HG03565 (cell line): Measurements from ENCODE around the gene LHX3.

Experiments
- ATAC-seq: cut with Tn5 transposase; IDR thresholded peaks from one replicate; pipeline ENCODE4 v1.9.1; 2021; ENCODE audit warnings: mild to moderate bottlenecking, moderate library complexity; ENCODE audit not compliant: unreplicated experiment

The LHX3 gene

DNA sequence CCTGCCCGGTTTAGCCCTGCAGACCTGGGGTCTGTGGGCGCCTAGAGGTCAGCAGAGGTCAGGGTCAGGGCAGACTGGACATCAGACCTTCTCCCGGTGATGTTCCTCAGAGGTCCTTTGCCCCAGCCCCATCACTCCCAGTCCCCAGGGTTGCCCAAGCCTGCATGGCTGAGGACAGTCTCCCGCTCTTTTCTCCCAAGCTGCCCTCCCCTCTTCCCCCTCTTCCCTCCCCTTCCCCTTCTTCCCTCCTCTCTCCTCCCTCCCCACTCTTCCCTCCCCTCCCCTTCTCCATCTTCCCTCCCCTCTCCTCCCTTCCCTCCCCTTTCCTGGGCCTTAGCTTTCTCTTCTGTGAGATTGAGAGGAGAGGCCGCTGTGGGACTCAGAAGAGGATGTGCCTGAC lies 10.4 kb downstream of the LHX3 start:
- no peak for ATAC-seq

GRCh38 chr9:136193891-136194279 lies 11.0 kb downstream of the LHX3 start:
- ATAC-seq: no peak

- no peak for ATAC-seq
Measured at GRCh38 chr9:136193127-136193890, 11.6 kb downstream of the LHX3 start.

DNA sequence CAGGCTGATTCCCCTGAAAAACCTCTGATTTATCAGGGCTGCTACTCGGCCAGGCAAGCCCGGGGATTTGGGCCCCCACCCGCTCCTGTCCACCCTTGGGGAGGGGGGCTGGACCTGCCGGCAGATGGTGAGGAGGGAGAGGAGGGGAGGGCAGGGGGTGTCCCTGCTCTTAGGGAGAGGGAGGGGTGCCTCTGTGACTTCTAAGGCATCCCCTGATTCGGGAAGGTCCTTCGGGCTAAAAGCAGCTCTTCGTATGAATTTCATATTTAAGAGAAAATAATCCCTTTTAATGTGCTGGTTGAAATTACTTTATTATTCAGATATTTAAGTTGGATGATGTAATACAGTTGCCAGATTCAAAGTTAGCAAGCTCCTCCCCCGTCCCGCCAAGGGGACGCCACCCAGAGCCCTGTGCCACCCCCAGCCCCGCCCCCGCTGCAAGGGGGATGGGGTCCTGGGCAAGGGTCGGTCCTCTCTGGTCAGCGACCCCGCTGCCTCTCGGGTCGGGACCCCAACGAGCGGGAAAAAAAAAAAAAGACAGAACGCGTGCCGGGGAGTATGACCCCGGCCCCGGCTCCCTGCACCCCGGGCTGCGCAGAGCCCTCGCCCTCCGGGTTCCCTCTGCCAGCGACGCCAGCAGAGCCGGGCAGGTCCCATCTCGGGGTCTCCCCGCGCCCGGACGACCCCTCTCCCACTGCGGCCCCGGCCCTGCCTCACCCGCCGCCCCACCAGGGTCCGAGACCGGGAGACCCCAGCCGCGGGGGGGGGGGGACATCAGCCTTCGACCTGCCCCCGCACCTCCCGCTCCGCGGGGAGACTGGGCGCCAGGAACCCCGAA lies 12.4 kb downstream of the LHX3 start:
- ATAC-seq: no peak

- no peak for ATAC-seq
Measured at GRCh38 chr9:136191960-136192286, 13.0 kb downstream of the LHX3 start.

DNA sequence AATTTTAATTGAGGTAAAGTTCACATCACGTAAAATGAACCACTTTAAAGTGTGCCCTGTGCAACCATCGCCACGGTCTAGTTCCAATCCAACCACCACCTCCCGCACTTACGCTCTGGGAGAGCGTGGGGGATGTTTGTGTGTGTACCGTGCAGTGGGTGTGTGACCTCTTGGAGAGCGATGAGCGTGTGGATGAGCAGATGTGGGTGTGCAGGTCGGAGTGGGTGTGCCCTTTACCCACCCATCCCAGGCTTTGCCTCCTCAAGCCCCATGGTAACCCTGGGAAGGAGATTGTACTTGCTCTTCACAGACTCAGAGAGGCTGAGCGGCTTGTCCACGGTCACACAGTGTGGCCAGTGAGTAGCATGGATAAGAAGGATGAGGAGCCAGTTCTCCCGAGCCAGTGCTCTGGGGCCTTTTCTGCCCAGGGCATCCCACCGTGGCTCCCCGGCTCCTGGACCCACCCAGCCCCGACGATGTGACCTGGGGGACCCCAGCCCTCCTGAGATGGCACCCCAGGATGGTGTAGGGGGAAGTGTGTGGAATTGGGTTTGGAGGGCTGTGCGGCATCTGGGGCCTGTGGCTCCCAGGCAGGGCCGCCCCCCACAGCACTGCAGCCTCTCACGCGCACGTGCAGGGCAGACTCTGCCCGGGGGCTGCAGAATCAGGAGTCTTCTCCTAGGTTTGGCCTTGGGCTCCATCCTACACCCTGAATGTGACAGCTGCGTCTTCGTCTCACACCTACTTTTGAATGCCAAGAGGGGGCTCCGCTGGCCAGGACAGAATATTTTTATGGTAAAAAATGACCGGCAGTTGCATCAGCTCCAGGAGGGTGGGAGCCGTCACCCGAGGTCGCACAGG lies 13.6 kb downstream of the LHX3 start:
- ATAC-seq: no peak

GRCh38 chr9:136190656-136191055 lies 14.3 kb downstream of the LHX3 start:
- no peak for ATAC-seq

DNA sequence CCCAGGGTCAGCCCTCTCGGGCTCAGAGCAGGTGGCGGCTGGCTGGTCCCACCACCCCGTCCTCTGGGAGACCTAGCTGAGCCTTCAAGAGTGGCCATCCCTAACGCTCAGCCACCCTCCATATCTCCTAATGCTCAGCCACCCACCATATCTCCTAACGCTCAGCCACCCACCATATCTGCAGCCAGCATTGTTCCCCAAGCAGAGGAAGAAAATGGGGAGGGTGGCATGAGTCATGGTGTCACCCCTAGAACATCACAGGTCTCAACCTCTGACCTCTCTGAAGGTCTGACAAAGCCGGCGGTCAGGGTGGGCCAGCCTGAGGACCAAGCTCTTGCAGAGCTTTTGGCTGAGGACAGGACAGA lies 14.7 kb downstream of the LHX3 start:
- ATAC-seq: no peak

GRCh38 chr9:136189394-136190236 lies 15.3 kb downstream of the LHX3 start:
- ATAC-seq: no peak

DNA sequence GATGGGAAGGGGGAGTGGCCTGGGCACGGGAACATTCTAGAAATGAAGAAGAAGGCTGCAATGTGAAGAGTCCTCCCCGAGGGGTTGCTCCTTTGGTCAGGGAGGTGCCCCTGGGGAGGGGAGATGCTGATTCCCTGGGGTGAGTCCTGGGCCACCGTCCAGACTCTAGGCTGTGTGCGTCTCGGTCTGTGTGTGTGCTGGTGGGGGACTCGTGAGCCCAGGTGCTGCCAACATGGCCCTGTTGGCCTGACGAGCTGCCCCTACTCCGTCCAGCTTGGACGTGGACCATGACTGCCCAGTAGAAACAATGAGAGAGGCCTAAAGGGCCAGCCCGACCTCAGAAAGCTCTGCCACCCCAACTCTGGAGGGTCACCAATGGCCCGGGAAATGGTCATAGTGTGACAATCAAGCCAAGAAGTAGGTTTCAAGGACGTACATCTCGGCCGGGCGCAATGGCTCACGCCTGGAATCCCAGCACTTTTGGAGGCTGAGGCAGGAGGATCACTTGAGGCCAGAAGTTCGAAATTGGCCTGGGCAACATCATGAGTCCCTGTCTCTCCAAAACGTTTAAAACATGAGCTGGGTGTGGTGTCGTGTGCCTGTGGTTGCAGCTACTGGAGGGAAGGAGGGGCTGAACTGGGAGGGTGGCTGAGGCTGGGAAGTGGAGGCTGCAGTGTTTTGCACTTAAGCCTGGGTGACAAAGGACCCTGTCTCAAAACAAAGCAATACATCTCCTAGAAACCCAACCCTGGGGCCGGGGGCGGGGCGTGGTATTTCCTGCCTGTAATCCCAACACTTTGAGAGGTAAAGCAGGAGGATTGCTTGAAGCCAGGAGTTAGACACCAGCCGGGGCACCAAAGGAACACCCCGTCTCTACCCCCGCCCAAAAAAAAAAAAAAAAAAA lies 17.0 kb downstream of the LHX3 start:
- no peak for ATAC-seq

- no peak for ATAC-seq
Measured at GRCh38 chr9:136187197-136187596, 17.7 kb downstream of the LHX3 start.

DNA sequence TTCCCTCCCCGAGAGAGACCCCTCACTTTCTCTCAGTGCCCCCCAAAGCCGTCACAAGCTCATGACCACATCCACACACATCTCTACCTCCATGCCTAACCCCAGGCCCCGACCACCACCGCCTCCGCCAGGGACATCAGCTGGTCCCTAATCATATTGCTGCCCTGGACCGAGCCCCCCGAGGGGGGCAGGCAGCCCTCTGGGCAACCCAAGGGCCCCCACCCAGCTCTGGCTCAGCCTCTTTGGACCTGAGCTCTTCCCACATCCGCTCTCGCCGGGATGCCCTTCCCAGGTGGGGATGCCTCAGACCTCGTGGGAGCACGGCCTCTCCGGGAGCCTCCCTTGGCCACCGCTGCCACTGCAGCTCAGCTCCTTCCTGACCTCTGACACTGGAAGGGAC lies 18.5 kb downstream of the LHX3 start:
- ATAC-seq: no peak

DNA sequence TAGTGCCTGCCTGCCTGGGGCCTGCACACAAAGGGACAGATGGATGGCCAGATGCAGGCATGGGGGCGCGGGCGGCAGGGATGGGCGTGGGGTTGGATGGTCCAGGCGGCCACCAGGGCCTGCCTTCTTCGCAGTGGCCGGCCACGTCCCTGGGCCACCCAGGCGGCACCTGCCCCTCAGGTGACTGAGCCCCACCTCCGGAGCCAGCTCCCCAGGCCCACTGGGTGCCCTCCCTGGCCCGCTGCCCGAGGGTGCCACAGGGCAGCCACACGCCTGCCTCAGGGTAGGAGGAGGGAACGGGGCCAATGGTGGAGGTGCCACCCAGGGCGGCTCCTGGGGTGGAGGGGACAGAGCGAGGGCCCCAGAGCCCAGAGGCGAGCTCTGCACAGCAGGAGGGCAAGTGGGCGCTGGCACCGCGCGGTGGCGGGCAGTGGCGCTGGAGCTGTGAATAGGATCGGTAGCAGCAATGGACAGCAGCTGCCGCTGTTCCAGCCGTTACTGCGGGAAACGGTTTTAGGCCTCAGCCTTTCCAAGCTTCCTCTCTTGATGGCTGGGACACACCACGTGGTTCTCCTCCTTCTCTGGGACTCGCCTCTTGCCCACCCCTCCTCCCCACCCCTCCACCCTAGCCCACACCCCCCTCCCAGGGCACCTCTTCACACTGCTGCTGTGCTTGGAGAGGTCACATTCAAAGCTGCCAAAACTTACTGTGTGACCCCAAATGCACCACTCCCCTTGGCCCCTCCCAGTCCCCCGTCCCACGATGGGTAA lies 19.1 kb downstream of the LHX3 start:
- ATAC-seq: no peak

- no peak for ATAC-seq
Measured at GRCh38 chr9:136185066-136185465, 19.9 kb downstream of the LHX3 start.

DNA sequence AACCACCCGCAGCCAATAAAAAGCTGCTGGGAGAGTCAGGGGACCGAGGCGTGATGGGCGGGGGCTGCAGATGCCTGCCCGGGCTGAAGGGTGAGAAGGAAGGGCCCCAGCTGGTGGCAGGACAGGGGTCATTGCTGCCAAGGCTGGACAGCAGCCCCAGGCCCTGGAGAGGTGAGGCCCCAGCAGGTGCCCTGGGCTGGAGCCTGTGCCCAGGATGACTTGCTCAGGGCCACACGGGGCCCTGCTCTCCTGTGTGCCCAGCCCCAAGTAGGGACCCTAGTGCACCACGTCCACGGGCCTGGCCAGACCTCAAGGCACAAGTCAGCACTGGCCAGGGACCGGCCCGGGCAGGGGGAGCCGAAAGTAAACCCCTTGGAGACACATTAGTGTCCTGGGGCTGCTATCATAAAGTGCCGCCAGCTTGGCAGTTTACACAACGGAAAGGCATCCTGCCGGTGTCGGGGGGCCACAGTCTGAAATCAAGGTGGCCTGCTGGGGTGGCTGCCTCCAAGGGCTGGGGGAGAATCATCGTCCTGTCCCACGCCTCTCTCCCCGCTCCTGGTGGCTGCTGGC lies 22.0 kb downstream of the LHX3 start:
- no peak for ATAC-seq

DNA sequence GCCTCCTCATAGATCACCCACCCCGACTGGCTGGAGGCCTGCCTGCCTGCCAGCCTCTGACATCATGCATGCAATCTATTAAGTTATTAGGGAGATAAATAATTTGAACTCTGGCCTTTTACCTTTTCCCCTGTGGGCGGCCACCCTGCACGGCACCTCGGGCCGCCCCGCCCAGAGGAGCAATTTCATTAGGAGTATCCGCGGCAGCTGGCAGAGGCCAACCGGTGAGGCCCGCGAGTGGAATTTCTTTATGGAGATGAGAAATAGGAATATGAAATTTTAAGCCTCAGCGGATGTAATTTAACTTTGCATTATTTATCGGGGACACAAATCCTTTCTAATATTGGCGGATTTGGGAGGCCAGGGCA lies 22.5 kb downstream of the LHX3 start:
- no peak for ATAC-seq

DNA sequence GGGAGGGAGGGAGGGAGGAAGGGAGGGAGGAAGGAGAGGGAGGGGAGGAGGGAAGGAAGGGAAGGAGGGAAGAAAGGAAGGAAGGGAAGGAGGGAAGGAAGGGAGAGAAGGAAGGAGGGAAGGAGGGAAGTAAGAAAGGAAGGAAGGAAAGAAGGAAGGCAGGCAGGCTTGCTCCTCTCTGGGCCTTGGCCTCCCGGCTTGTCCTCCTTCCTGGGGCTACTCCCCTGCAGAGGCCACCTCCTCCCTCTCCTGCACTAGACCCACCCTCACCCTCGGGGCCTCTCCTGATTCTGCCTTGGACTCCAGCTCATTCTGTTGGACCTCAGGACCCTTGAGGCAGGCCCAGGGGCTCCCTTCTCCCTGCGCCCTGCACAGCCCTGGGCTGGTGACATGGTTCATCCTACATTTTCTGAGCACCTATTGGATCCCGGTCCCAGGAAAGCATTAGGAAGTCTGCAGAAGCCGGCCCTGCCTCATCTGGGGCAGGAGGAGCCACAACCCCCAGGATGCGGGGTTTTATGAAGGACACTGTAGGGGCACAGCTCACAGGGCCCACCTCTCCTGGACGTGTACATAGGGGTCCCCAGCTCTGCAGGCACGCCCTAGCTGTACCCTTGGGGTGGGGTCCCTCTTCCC lies 23.0 kb downstream of the LHX3 start:
- ATAC-seq: no peak

DNA sequence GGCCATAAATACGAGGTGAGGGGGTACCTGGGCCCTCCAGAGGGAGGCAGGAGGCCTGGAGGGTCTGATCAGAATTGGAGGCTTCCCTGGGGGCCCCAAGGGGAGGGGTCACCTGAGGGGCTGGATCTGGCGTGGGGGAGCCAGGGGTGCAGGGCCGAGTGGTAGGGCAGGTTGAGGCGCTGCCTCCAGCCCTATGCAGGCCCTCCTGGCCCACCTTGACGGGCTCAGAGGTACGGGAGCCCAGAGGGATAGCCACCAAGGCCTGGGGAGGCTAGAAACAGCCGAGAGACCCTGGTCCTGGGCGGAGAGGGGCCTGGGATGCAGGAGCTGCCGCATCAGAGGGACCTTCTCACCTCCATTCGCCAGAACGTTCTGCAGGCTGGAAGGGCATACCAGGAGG lies 24.3 kb downstream of the LHX3 start:
- ATAC-seq: no peak
